NCI-H82 treated with DMSO at 0.1 percent for 48 hours (cell line): ENCODE data around the gene CTTNBP2.

Experiments
- DNase-seq: peaks from one replicate; lab custom pipeline; 2025; ENCODE audit not compliant: unreplicated experiment; lab: John Stamatoyannopoulos, UW

The CTTNBP2 gene

GRCh38 chr7:117873310-117874190 lies at the start of gene CTTNBP2:
TSS of gene CTTNBP2 (minus strand) at chr7:117873441. CDS start at chr7:117873415, 26 bp downstream.
- no peak for DNase-seq

DNA sequence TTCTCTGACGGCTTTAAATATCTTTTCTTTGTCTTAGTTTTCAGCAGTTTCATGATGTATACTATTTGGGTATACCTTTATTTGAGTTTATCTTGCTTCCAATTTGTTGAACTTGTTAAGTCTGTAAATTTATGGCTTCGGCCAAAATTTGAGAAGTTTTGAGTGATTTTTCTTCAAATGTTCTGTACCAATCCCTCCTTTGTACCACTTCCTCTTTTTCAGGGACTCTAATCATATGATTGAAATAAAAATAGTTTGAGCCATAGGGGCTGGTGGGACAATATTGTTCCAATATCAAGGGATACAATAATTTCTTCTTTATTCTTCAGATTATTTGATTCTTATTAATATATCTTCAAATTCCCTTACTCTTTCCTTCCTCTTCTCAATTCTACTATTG lies 43.1 kb upstream of the CTTNBP2 start:
- no peak for DNase-seq

GRCh38 chr7:117912421-117912820 lies 39.2 kb upstream of the CTTNBP2 start:
- no peak for DNase-seq

DNA sequence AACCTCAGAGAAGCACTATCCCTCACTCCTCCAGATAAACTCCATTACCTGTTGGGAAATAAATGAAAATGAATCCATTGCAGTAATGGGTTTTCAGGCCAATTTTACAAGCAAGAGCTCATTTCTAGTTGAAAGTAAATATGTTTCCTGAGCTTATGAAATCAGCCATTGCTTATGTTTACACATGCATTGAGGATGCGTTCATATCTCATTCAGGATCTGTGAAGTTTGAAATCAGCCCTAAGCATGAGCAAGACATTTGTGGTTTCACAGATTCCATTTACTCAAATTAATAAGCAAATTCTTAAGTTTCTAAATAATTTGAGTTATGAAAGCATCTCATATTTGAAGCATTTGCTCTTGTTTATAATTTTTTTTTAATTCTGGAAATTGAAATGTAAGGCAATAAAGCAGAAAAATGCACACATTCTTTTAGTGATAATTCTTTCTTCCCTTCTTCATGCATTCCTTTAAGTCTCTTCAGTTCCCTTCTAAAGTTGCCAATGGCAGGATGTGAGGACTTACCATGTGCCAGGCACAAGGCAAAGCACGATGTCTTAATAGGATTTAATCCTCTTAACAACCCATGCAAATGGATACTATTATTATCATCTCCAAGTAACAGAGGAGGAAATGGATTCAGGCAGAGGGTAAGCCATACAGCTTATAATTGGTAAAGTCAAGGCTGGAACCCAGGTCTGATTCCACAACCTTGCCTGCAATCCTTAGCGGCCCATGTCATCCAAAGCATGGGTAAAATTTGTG lies 35.0 kb upstream of the CTTNBP2 start:
- DNase-seq = no peak

GRCh38 chr7:117907049-117907640 lies 33.9 kb upstream of the CTTNBP2 start:
- no peak for DNase-seq

DNA sequence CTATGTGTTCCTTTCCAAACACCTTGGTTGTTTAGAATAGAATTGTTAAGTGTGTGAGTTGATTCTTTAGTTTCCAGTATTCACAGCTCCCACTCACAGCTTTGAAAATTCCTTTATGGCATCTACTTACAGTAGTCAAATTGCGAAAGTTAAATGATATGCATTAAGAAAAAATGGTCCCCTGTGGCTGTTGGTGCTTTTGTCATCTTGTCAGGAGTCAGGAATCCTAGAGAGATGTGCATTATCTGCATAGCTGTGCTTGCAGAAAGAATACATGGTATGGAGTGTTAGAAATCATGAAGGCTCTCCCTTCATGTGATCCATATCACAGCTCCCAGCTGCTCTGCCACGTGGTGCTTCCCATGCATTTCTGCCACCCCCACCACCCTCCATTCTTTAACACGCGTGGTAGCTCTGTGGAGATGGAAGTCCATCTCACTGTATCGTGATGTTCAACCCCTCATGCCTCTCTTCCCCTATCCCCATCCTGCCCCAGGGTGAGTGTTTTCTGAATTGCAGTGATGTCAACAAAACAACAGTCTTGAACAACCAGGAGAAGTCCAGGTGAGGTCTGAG lies 29.2 kb upstream of the CTTNBP2 start:
- no peak for DNase-seq

DNA sequence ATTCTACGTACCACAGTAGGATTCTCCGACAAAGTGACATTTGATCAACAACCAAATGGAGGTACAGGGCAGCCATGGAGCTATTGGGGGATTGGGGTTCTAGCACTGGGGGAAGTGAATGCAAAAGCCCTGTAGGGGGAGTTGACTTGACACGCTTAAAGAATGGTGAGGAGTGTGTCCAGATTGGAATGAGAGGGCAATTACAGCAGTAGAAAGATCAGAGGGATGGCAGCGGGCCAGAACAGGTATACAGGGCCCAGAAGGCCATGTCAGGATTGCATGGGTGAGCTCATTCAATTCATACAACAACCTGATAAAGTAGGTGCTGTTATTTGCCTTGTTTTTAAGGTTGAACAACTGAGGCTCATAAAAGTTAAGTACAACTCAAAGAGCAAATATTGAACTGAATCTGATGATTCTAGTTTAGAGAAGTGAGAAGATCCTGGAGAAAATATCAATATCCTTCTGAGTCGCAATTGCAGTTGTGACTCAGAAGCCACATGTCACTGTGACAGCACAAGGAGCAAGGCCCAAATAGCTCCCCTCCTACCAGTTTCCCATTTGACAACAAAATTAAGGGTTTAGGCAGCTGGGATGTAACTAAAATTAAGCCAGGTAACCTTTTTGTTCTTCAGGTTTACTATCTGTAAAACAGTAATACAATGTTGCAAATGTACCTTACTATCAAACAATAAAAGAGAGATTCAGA lies 28.0 kb upstream of the CTTNBP2 start:
- no peak for DNase-seq

DNA sequence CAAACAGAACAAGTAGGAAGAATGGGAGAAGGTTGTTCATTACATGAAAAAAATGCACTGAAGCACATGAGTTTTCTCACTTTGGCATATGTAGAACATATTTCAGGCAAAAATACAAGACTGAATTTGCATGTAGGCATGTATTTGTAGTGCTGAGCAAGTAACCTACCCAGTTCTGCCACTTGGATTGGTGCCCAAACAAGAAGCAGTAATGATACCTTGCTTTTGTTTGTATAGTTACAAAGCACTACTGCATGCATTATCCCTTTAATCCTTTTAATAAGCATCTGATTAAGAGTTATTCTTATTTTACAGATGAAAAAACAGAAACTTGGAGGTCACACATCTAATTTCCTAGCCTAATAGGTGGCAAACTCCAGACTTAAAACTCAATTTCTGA lies 23.1 kb upstream of the CTTNBP2 start:
- DNase-seq = no peak

- DNase-seq = no peak
These were observed 22.0 kb upstream of the CTTNBP2 start for GRCh38 chr7:117895276-117895675.

GRCh38 chr7:117894037-117894436 lies 20.8 kb upstream of the CTTNBP2 start:
- no peak for DNase-seq

DNA sequence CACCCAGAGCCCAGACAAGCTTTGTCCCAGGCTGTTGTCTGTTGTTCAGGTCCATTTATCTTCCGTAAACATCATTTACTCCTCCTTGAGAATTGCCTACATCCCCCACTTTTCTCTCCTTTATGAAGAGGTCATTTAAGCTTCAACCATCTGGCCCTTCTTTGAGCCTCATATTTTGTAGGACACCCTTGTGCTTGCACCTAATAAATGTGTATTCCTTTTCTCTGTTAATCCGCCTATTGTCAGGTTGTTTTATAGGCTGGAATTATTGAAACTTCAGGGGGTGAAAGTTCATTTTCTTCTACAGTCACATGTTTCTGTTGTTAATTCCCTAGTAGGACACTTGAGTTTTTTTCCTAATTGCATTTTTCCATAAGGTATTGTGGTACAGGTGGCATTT lies 19.6 kb upstream of the CTTNBP2 start:
- no peak for DNase-seq

GRCh38 chr7:117889611-117890010 lies 16.4 kb upstream of the CTTNBP2 start:
- no peak for DNase-seq

- DNase-seq = no peak
These were observed 15.4 kb upstream of the CTTNBP2 start for GRCh38 chr7:117888627-117889026.

GRCh38 chr7:117882594-117882993 lies 9.4 kb upstream of the CTTNBP2 start:
- no peak for DNase-seq

GRCh38 chr7:117876761-117877160 lies 3.5 kb upstream of the CTTNBP2 start:
- DNase-seq = no peak

DNA sequence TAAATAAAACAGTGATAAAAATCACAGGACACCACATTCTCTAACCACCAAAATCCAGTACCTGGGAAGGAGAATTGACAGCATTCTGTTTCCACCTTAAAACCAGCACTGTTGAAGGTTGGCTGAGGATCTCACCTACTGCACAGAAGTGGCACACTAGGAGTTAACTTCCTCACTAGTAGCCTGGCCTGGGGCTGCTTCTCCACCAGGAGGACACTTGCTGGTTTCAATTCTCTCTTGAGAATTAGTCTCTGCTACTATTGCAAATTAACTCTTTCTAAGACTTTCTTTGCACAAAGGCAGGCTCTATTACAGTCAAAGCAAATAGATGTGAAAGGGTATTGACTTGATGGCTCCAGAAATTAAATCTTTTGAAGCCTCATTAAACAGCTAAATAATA lies 2.3 kb upstream of the CTTNBP2 start:
- no peak for DNase-seq

DNA sequence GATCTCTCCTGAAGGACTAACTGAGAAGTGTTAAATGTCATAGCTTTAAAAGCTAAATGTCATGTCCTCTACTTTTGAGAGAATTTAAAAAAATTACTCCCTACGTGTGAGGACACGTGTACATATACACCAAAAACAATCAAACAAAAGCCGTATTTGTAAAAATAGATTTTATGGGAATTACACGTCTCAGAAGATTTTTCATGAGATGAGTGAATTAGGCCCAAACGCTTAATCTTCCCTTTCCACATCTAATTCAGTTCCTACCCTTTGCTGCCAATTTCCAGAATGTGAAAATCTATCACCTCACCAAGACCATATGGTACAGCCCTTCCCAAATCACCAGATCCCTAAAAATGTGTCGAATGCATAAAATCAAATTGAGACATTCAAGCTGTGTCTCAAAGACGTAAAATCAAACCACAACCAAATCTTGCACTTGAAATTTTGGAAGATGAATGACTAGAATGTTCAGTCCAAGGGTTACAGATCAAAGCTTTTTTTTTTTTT lies 1.0 kb upstream of the CTTNBP2 start:
- DNase-seq = no peak

- DNase-seq = no peak
These were observed 506 bp downstream of the CTTNBP2 start for GRCh38 chr7:117872561-117873309.

- DNase-seq = no peak
These were observed 1.3 kb downstream of the CTTNBP2 start for GRCh38 chr7:117871778-117872538.
